T-helper 1 cell treated with Interleukin-12 subunit alpha and Interleukin-12 subunit beta and Interleukin-4 antibody, amounts not matched to agents 30 μg/mL and 1 μg/mL, for 36 hours (primary cell): ENCODE results near the gene GDE1.

Experiments
- H3K27ac Mint-ChIP-seq: one replicate; pipeline ENCODE4 v1.8.0; 2021; ENCODE audit warnings: mild to moderate bottlenecking, mixed read lengths
- H3K27me3 Mint-ChIP-seq: one replicate; pipeline ENCODE4 v1.8.0; 2021; ENCODE audit warnings: low read depth, mixed read lengths
- H3K36me3 Mint-ChIP-seq: one replicate; pipeline ENCODE4 v1.8.0; 2021; ENCODE audit warnings: low read depth, mixed read lengths
- H3K4me1 Mint-ChIP-seq: one replicate; pipeline ENCODE4 v1.8.0; 2021; ENCODE audit warnings: low read depth, mixed read lengths
- H3K4me3 Mint-ChIP-seq: one replicate; pipeline ENCODE4 v1.8.0; 2021; ENCODE audit warnings: mild to moderate bottlenecking, moderate library complexity, mixed read lengths
- H3K9me3 Mint-ChIP-seq: one replicate; pipeline ENCODE4 v1.8.0; 2021; ENCODE audit warnings: mixed read lengths

The GDE1 gene

GRCh38 chr16:19515757-19516156, 6.1 kb downstream of the GDE1 start:
- H3K36me3 Mint-ChIP-seq = peaks cover 40% of the 10 kb centered on the region
- no peaks in the 10 kb centered on the region for H3K27me3 Mint-ChIP-seq
- peaks cover 36% of the 10 kb centered on the region for H3K4me1 Mint-ChIP-seq
- H3K9me3 Mint-ChIP-seq = no peaks in the 10 kb centered on the region
- H3K27ac Mint-ChIP-seq = no peak overlapping the region
- no peak overlapping the region for H3K4me3 Mint-ChIP-seq

GRCh38 chr16:19513377-19514053, 8.4 kb downstream of the GDE1 start:
- no peaks in the 10 kb centered on the region for H3K27me3 Mint-ChIP-seq
- H3K4me3 Mint-ChIP-seq = no peak overlapping the region
- H3K4me1 Mint-ChIP-seq = peaks cover 20% of the 10 kb centered on the region
- no peaks in the 10 kb centered on the region for H3K9me3 Mint-ChIP-seq
- H3K27ac Mint-ChIP-seq = no peak overlapping the region
- peaks cover 40% of the 10 kb centered on the region for H3K36me3 Mint-ChIP-seq

GRCh38 chr16:19512297-19512696, 9.6 kb downstream of the GDE1 start:
- Mint-ChIP-seq H3K4me3 (no peak overlapping the region), H3K27ac (no peak overlapping the region), H3K4me1 (peaks cover 14% of the 10 kb centered on the region), H3K36me3 (peaks cover 37% of the 10 kb centered on the region), H3K9me3 (no peaks in the 10 kb centered on the region), H3K27me3 (no peaks in the 10 kb centered on the region)

- Mint-ChIP-seq H3K27ac (no peak overlapping the region), H3K36me3 (peaks cover 33% of the 10 kb centered on the region), H3K9me3 (no peaks in the 10 kb centered on the region), H3K27me3 (no peaks in the 10 kb centered on the region), H3K4me1 (peaks cover 3% of the 10 kb centered on the region), H3K4me3 (no peak overlapping the region)
These were observed 14.0 kb downstream of the GDE1 start for GRCh38 chr16:19507867-19508266.

GRCh38 chr16:19506965-19507364, 14.9 kb downstream of the GDE1 start:
- Mint-ChIP-seq H3K4me1 (peaks cover 3% of the 10 kb centered on the region), H3K27me3 (no peaks in the 10 kb centered on the region), H3K9me3 (no peaks in the 10 kb centered on the region), H3K36me3 (peaks cover 33% of the 10 kb centered on the region), H3K4me3 (no peak overlapping the region), H3K27ac (no peak overlapping the region)

GRCh38 chr16:19505600-19506303, 16.1 kb downstream of the GDE1 start:
- Mint-ChIP-seq H3K27me3 (no peaks in the 10 kb centered on the region), H3K27ac (no peak overlapping the region), H3K4me1 (peaks cover 3% of the 10 kb centered on the region), H3K4me3 (no peak overlapping the region), H3K36me3 (peaks cover 33% of the 10 kb centered on the region), H3K9me3 (no peaks in the 10 kb centered on the region)

- H3K4me3 Mint-ChIP-seq = no peak overlapping the region
- H3K27ac Mint-ChIP-seq = no peak overlapping the region
- H3K36me3 Mint-ChIP-seq = peaks cover 36% of the 10 kb centered on the region
These were observed 18.3 kb downstream of the GDE1 start for GRCh38 chr16:19503461-19504075.

GRCh38 chr16:19502395-19503131, 19.3 kb downstream of the GDE1 start:
- no peaks in the 10 kb centered on the region for H3K27me3 Mint-ChIP-seq
- peaks cover 38% of the 10 kb centered on the region for H3K36me3 Mint-ChIP-seq
- no peaks in the 10 kb centered on the region for H3K9me3 Mint-ChIP-seq
- no peak overlapping the region for H3K27ac Mint-ChIP-seq
- peaks cover 3% of the 10 kb centered on the region for H3K4me1 Mint-ChIP-seq
- H3K4me3 Mint-ChIP-seq = no peak overlapping the region

More at GRCh38 chr16:19503461-19504075, 18.3 kb downstream of the GDE1 start:
- H3K4me1 Mint-ChIP-seq = peaks cover 3% of the 10 kb centered on the region
- H3K9me3 Mint-ChIP-seq = no peaks in the 10 kb centered on the region
- no peaks in the 10 kb centered on the region for H3K27me3 Mint-ChIP-seq

GRCh38 chr16:19499481-19499880, 22.4 kb downstream of the GDE1 start:
- Mint-ChIP-seq H3K4me3 (no peak overlapping the region), H3K4me1 (no peaks in the 10 kb centered on the region), H3K27me3 (no peaks in the 10 kb centered on the region), H3K9me3 (no peaks in the 10 kb centered on the region), H3K27ac (no peak overlapping the region), H3K36me3 (peaks cover 31% of the 10 kb centered on the region)

GRCh38 chr16:19499006-19499405, 22.9 kb downstream of the GDE1 start:
- Mint-ChIP-seq H3K27me3 (no peaks in the 10 kb centered on the region), H3K4me3 (no peak overlapping the region), H3K9me3 (no peaks in the 10 kb centered on the region), H3K27ac (no peak overlapping the region), H3K4me1 (peaks cover 3% of the 10 kb centered on the region), H3K36me3 (peaks cover 28% of the 10 kb centered on the region)

- H3K27me3 Mint-ChIP-seq = no peaks in the 10 kb centered on the region
- H3K4me1 Mint-ChIP-seq = peaks cover 10% of the 10 kb centered on the region
- H3K9me3 Mint-ChIP-seq = no peaks in the 10 kb centered on the region
- H3K27ac Mint-ChIP-seq = no peak overlapping the region
- H3K36me3 Mint-ChIP-seq = peaks cover 13% of the 10 kb centered on the region
- H3K4me3 Mint-ChIP-seq = no peak overlapping the region
These were observed 24.7 kb downstream of the GDE1 start for GRCh38 chr16:19497176-19497575.

GRCh38 chr16:19490619-19491018, 31.3 kb downstream of the GDE1 start:
- peaks cover 10% of the 10 kb centered on the region for H3K4me1 Mint-ChIP-seq
- no peaks in the 10 kb centered on the region for H3K27me3 Mint-ChIP-seq
- H3K27ac Mint-ChIP-seq = no peak overlapping the region
- no peak overlapping the region for H3K4me3 Mint-ChIP-seq
- no peaks in the 10 kb centered on the region for H3K9me3 Mint-ChIP-seq
- H3K36me3 Mint-ChIP-seq = no peaks in the 10 kb centered on the region

GRCh38 chr16:19488213-19488640, 33.7 kb downstream of the GDE1 start:
- Mint-ChIP-seq H3K4me1 (no peaks in the 10 kb centered on the region), H3K4me3 (no peak overlapping the region), H3K36me3 (no peaks in the 10 kb centered on the region), H3K9me3 (no peaks in the 10 kb centered on the region), H3K27me3 (no peaks in the 10 kb centered on the region), H3K27ac (no peak overlapping the region)

- Mint-ChIP-seq H3K9me3 (no peaks in the 10 kb centered on the region), H3K36me3 (no peaks in the 10 kb centered on the region), H3K27me3 (no peaks in the 10 kb centered on the region), H3K4me3 (no peak overlapping the region), H3K4me1 (no peaks in the 10 kb centered on the region), H3K27ac (no peak overlapping the region)
These were observed 35.1 kb downstream of the GDE1 start for GRCh38 chr16:19486750-19487325.
